A673 (cell line): Measurements from ENCODE around the gene CELF4.

Experiments used
- CTCF ChIP-seq: fragments of 300-800, 200-600 bp; sonication (generic); conservative IDR thresholded peaks from 2 replicates; pipeline ENCODE4 v1.5.1; 2017; ENCODE audit warnings: low read depth, mild to moderate bottlenecking, antibody characterized with exemption, low read length, moderate library complexity, mixed read lengths
- EZH2 ChIP-seq: fragments of 200-600 bp; sonication (generic); IDR thresholded peaks from 2 replicates; pipeline ENCODE4 v1.6.1; 2017; ENCODE audit warnings: borderline replicate concordance, low read depth, mild to moderate bottlenecking, mixed read lengths, antibody characterized with exemption, low read length; ENCODE audit not compliant: poor library complexity, severe bottlenecking

- TF ChIP-seq EZH2, result no peak
- TF ChIP-seq CTCF, result peak; percentile 53
Measured at GRCh38 chr18:37578886-37579513, 13.4 kb upstream of the CELF4 start.
